Mucosa of descending colon (tissue), 3 donors: Measurements from ENCODE around the gene NCF4. TPM values are rescaled to one million over a fixed set of nuclear protein-coding genes. Genes with fewer than 3 reads are reported as not detected.

ENCODE experiments used
- ATAC-seq: fragments of 200-7000 bp; cut with Tn5 transposase; one replicate; pipeline ENCODE4 v1.9.1; 2020; ENCODE audit warnings: mild to moderate bottlenecking, moderate library complexity
- DNase-seq, 3 donors: peaks; one replicate each; pipeline ENCODE4 v3.0.0-alpha.2; 2020
- H3K36me3 ChIP-seq: fragments of 200-600 bp; one replicate; pipeline ENCODE4 v1.8.0; 2021; ENCODE audit warnings: low read depth, mild to moderate bottlenecking
- H3K4me1 ChIP-seq: fragments of 200-600 bp; one replicate; pipeline ENCODE4 v1.8.0; 2021; ENCODE audit warnings: low read depth, mild to moderate bottlenecking
- H3K4me3 ChIP-seq: fragments of 200-600 bp; one replicate; pipeline ENCODE4 v1.8.0; 2021; ENCODE audit warnings: mild to moderate bottlenecking
- H3K9me3 ChIP-seq: fragments of 200-600 bp; one replicate; pipeline ENCODE4 v1.8.0; 2021; ENCODE audit warnings: mild to moderate bottlenecking
- intact Hi-C, 2 donors: fragments of 100-400 bp; cut with DNase I in 1 of 2; cut with micrococcal nuclease in 1 of 2; formaldehyde crosslinking; loops; one replicate each; pipeline versions ENCODE4 v1.11.0 to v1.11.1; 2022; cut with DNase I, micrococcal nuclease
- total RNA-seq, 3 donors: library from RNA; stranded (reverse); fragmentation: NEBNext Ultra II Directional in 2 of 3; extraction: Animal tissue kit (Norgen Biotek cat#: 25700) in 2 of 3; gene quantifications; one replicate each; pipeline versions ENCODE4 v1.2.1 to v1.2.4, GENCODE V29; 2021 to 2023
- TF ChIP-seq, protein P1 (sequence below): fragments of 200-600 bp; IDR thresholded peaks from one replicate; pipeline ENCODE4 v1.8.0; 2022; ENCODE audit warnings: antibody characterized with exemption, mild to moderate bottlenecking
- donor health status: DM: no; HTN: no; CAD: no; lungs with moderate emphysema.
- donor health status: DM: no; HTN: no; CAD: no.
- donor health status: DM: no; HTN: yes; CAD: no.

The NCF4 gene
- total RNA-seq, 3 donors from 2014 or later: 6.3 to 15.2 (median 14.8) TPM

DNA sequence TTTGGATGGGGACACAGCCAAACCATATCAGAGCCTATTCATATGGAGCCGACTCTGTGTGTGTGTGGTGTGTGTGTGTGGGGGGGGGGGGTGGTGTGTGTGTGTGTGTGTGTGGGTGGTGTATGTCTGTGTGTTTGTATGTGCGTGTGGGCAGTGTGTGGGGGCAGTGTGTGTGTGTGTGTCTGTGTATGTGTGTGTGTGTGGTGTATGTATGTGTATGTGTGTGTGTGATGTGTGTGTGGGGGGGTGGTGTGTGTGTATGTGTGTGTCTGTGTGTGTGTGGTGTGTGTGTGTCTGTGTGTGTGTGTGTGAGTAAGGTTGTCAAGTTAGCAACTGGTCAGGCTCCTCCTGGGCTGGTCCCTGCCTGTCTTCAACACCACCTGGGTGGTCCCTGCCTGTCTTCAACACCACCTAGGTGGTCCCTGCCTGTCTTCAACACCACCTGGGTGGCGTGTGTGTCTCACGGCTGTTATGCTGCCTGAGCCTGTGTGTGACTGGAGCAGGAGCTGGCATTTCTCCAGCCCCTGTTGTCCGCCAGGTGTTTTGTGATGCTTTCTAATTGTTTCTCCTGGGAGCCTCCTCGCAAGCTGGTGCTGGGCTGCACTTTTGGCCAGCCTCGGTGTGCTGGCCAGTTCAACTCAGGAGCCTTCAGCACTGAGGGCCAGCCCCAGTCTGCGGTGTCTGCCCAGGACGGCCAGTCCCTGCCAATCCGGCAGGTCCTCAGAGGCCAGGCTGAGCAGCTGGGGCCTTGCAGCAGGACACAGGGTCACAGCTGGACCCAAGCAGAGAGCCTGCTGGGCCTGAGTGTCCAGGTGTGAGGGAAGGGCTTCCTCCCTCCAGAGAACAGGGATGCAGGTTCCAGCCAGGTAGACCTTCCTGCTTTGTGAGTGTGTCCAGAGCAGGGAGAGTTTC, 22.4 kb upstream of the NCF4 start:
- no peaks in the 10 kb centered on the region for H3K9me3 ChIP-seq
- DNase-seq: no peak
- no peaks in the 10 kb centered on the region for H3K4me1 ChIP-seq
- TF ChIP-seq, protein P1, sequence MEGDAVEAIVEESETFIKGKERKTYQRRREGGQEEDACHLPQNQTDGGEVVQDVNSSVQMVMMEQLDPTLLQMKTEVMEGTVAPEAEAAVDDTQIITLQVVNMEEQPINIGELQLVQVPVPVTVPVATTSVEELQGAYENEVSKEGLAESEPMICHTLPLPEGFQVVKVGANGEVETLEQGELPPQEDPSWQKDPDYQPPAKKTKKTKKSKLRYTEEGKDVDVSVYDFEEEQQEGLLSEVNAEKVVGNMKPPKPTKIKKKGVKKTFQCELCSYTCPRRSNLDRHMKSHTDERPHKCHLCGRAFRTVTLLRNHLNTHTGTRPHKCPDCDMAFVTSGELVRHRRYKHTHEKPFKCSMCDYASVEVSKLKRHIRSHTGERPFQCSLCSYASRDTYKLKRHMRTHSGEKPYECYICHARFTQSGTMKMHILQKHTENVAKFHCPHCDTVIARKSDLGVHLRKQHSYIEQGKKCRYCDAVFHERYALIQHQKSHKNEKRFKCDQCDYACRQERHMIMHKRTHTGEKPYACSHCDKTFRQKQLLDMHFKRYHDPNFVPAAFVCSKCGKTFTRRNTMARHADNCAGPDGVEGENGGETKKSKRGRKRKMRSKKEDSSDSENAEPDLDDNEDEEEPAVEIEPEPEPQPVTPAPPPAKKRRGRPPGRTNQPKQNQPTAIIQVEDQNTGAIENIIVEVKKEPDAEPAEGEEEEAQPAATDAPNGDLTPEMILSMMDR: no peak
- no peaks in the 10 kb centered on the region for H3K36me3 ChIP-seq
- no peak for ATAC-seq
- no peak overlapping the region for H3K4me3 ChIP-seq
- intact Hi-C loops: no loop called here

DNA sequence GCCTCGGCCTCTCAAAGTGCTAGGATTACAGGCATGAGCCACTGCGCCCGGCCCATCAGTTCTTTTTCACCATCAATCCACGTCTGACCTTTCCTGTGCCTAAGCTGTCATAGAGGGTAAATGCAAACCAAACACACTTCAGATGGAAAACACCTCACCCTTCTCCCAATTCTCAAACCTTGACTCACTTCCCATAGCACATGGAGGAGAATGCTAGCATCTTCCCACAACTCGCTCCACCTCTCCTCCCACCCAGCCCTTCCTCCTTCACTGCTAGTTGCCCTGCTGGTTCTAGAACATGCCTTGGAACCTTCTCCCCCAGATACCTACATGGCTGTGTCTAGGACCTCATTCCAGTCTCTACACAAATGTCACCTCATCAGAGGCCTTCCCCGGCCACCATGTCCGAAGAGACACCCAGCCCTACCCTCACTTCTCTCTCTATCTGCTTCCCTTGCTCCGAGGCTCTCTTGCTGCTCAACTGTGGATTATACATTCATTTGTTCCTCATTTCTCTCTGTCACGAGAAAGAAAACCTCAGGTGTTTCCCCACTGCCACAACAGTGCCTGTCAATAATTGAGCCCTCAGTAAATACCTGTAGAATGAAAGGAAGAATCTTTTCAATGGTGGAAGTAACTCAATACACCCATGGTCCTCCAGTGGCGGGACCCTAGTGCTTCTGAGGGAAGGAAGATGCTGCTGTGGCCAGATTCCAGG, 21.3 kb upstream of the NCF4 start:
- intact Hi-C loops: no loop called here
- no peaks in the 10 kb centered on the region for H3K9me3 ChIP-seq
- no peak overlapping the region for H3K4me3 ChIP-seq
- DNase-seq (no peak), ATAC-seq (no peak)
- H3K36me3 ChIP-seq: no peaks in the 10 kb centered on the region
- TF ChIP-seq, protein P1: no peak
- H3K4me1 ChIP-seq: no peaks in the 10 kb centered on the region

DNA sequence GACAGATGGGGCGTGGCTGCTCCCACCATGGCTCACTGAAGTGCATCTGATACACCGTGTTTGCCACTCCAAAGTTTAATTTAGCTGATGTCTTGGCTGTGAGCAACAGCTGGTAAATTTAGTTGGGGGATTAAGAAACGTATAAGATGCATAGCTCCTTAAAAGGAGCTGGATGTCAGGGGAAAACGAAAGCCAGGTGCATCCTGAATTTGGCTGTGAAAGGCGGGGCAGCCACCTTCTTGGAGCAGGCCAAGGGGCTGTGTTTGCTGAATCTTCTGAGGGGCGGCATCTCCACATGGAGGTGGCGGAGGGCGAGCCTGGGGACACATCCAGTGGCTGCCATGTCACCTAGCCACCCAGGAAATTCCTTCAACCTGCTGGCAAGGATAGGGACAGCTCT, 20.7 kb upstream of the NCF4 start:
- TF ChIP-seq, protein P1: no peak
- Histone ChIP-seq H3K9me3 (no peaks in the 10 kb centered on the region), H3K36me3 (no peaks in the 10 kb centered on the region), H3K4me3 (no peak overlapping the region), H3K4me1 (no peaks in the 10 kb centered on the region)
- intact Hi-C loops: no loop called here
- ATAC-seq (no peak), DNase-seq (no peak)

DNA sequence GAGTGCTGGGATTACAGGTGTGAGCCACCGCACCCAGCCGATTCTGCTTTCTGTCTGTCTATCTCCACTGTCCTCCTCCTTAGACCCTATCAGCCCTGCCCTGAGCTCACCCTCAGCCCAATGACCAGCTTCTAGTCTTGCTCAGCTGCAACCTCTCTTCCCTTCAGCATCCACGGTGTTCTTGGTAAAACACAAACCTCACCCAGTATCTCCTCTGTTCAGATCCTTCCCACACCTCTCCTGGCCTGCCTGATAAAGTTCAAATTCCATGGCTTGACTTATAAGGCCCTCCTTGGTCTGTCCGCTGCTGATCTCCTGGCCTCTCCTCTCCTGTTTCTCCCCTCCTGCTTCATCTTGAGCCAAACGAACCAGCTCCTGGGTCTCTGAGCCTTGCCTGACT, 14.5 kb upstream of the NCF4 start:
- intact Hi-C loops: no loop called here
- Histone ChIP-seq H3K9me3 (no peaks in the 10 kb centered on the region), H3K4me1 (no peaks in the 10 kb centered on the region), H3K36me3 (no peaks in the 10 kb centered on the region), H3K4me3 (no peak overlapping the region)
- ATAC-seq: no peak
- no peak for DNase-seq
- TF ChIP-seq, protein P1: no peak

DNA sequence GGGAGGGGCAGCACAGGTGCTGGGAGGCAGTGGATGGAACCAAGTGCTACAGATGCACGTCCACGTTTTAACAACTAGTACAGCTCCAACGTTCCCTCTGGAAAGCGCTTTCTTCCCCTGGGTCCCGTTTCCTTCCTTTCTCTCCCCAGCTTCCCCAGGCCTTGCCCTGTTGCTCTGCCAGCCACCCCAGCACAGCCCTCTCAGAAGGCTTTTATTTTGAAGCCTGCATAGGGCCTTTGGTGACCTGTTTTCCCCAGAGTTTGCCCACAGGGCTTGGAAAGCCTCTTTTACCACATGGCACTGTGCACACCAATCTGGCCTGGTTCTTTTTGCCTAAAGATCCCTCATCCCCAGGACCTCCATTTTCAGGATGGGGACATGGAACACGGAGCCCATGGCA, 13.9 kb upstream of the NCF4 start:
- no peaks in the 10 kb centered on the region for H3K36me3 ChIP-seq
- H3K4me1 ChIP-seq: no peaks in the 10 kb centered on the region
- DNase-seq: no peak
- no peaks in the 10 kb centered on the region for H3K9me3 ChIP-seq
- TF ChIP-seq, protein P1: no peak
- no peak overlapping the region for H3K4me3 ChIP-seq
- no peak for ATAC-seq
- intact Hi-C loops: no loop called here
